ENCODE data around the gene MGA.

Gene MGA

GRCh38 chr15:41659190-41659589, 1.0 kb upstream of the MGA start:
- no peak for DNase-seq

- no peak for DNase-seq
These were observed 360 bp upstream of the MGA start for GRCh38 chr15:41659855-41660234.

- no peak for DNase-seq
These were observed 893 bp downstream of the MGA start for GRCh38 chr15:41661078-41661517.

GRCh38 chr15:41661518-41662225, 1.5 kb downstream of the MGA start:
- peak; percentile 85 for DNase-seq

- no peak for DNase-seq
These were observed 6.2 kb downstream of the MGA start for GRCh38 chr15:41666353-41666920.

GRCh38 chr15:41669701-41670100, 9.5 kb downstream of the MGA start:
- DNase-seq: no peak

DNA sequence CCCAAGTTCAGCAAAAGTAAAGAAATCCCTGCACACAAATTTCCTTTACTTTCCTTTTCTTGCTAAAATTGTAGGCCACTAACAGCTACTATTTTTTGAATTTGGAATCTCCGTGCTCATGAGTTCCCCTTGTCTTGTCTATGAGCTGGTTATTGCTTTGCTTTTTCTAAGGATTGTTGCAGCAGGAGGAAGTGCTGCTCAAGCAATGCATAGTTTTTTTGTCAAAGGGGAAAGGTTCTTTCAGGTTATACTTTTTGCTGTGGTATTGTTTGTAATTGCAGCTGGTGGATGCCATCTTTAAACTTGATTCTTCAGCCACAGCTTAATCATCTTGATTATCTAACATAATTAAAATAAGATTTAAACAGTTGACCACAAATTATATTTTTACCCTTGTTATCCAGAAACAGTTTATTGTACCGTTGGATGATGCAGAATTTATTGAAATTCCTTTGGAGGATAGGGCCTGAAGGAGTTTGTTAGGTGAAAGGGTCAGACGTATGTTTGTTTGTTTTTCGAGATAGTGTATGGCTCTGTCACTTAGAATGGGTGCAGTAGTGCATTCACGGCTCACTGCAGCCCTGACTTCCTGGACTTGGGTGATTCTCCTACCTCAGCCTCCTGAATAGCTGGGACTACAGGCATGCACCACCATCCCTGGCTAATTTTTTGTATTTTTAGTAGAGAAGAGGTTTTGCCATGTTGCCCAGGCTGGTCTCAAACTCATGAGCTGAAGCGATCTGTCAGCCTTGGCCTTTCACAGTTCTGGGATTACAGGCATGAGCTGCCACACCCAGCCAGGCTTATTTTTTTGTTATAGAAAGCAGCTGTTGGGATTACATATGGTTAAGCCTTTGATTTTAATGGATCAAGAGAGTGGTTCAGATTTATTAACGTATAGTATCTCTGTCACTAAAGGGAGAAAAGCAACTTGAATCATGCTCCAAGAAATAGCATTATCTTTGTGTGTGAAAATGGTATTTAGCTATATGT, 11.7 kb downstream of the MGA start:
- no peak for DNase-seq

GRCh38 chr15:41675337-41675736, 15.1 kb downstream of the MGA start:
- DNase-seq: no peak

DNA sequence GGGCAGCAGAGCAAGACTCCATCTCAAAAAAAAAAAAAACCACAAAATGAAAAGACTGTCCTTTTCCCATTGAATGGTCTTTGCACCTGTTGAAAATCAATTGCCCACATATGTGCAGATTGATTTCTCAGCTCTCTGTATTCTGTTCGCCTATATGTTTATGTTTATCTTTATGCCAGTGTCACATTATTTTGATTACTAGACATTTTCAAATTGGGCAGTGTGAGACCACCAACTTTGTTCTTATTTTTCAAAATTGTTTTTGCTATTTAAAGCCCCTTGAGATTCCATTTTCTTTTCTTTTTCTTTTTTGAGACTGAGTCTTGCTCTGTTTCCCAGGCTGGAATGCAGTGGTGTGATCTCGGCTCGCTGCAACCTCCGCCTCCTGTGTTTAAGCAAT, 18.5 kb downstream of the MGA start:
- no peak for DNase-seq

DNA sequence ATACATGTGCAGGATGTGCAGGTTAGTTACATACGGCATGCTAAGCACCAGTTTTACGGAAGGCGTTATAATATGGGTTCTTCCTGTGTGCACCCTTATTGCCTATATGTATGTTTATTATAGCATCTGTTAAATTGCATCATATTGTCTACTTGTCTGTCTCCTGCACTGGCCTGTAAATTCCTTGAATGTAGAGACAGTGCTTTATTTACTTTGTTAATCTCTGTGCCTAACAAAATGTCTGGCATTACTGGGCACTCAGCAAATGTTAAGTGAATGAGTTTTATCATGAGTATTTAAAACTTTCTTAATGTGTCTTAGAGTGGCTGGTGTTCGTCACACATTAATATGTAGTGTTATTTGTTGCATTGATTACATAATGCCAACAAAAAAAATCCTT, 23.8 kb downstream of the MGA start:
- no peak for DNase-seq

- no peak for DNase-seq
These were observed 28.5 kb downstream of the MGA start for GRCh38 chr15:41688671-41689070.

DNA sequence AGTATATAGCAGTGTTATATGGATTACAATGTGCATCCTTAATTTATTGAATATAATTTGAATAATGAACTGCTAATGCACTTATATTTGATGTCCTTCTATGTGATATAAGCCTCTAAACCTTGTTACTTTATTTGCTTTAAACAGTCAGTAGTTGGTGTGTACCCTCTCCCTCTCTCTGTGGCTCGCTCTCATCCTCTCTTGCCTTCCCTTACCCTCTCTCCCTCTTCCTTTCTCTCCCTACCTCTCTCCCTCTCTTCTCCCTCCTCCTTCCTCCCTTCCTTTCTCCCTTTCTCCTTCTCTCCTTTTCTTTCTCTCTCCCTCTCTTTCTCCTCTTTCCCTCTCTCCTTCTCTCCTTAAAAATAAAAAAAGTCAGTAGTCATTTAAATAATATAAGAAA, 28.9 kb downstream of the MGA start:
- no peak for DNase-seq

- DNase-seq: no peak
These were observed 29.6 kb downstream of the MGA start for GRCh38 chr15:41689834-41690233.

GRCh38 chr15:41690636-41691035, 30.4 kb downstream of the MGA start:
- DNase-seq: no peak

DNA sequence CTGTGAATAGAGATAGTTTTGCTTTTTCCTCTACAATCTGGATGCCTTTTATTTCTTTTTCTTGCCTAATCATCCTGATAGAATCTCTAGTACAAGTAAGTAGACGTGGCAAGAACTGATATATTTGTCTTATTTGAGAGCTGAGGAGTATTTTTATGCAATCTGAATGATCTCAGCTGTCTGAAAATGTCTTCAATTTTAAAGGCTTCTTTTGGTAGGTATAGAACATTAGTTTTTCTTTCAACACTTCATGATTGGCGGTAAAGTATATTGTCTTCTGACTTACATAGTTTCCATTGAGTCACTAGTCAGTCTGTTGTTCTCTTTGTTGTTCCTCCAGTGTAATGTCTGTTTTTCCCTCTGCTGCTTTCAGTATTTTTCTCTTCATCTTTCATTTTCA, 31.3 kb downstream of the MGA start:
- DNase-seq: no peak

DNA sequence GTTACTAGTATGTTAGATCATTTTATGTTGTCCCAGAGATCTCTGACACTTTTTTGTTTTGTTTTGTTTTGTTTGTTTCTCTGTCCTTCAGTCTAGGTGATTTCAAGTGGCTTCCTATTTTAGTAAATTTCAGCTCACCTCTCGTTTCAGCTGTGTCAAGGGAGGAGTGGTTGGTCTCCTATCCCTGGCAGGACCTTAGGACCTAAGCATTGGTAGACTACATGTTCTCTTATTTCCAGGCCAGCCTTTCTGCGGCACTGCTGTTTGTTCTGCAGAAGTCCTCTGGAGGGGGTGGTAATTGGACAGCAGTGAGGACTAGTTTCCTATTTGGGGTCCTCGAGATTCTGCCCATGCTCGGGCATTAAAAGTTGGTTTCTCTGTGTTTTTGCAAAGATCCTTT, 31.8 kb downstream of the MGA start:
- DNase-seq: no peak

GRCh38 chr15:41693757-41694156, 33.6 kb downstream of the MGA start:
- DNase-seq: no peak

GRCh38 chr15:41695750-41696436, 35.7 kb downstream of the MGA start:
- no peak for DNase-seq

DNA sequence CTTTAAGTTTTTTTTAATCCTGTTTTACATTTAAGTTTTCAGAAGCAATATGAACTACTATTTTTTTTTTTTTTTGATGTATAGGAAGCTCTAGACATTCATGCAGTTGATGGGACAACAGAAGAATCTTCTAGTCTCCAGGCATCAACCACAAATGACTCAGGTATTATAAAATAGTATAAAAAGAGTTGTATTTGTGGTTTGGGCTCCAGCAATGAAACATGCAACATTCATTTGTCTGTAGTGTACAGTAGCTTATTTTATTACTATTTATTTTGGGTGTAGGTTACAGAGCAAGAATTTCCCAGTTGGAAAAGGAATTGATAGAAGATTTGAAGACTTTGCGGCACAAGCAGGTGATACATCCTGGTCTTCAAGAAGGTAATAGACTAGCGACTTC, 38.6 kb downstream of the MGA start:
- no peak for DNase-seq

DNA sequence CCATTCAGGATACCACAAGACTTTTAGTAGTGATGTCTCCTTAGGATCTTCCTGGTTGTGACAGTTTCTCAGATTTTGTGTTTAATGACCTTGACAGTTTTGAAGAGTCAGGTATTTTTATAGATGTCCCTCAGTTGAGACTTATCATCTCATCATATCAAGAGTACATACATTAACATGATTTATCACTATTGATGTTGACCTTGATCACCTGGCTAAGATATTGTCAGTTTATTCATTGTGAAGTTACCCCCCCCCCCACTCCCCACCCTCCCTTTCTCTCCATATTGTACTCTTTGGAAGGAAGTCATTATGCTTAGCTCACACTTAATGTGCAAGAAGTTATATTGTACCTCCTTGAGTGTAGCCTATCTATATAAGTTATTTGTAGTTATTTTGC, 42.9 kb downstream of the MGA start:
- DNase-seq: no peak

GRCh38 chr15:41713047-41713446, 52.8 kb downstream of the MGA start:
- DNase-seq: no peak

DNA sequence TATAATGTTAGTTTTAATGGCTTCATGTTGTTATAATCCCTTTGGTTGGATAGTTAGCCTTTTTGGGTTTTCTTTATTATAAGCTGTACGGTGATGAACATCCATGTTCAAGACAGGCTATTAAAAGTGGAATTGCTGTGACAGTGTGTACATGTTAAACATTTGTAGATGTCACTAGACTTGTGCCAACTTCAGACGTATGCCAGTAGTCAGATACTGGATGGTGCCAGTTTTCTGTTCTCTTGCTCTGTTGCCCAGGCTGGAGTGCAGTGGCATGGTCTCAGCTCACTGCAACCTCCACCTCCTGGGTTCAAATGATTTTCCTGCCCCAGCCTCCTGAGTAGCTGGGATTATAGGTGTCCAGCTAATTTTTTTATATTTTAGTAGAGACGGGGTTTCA, 54.1 kb downstream of the MGA start:
- no peak for DNase-seq

DNA sequence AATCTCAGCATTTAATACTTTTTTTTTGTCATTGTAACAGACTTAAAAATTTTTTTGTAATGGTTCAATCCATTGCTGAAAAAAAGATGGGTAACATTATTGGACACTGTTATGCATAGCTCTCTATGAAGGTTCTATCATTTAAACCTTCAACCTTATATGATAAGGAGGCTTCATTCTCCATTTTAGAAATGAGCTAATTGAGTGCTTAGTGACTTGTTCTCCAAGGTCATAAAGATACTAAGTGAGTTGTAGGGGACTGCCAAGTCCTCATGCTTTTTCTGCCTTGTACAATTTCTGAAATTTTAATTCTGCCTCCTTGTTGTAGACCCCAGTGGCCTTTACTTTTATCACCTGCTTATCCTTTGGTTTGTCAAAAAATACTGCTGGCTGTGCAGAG, 56.7 kb downstream of the MGA start:
- no peak for DNase-seq

All from RPMI8226 (cell line).